HG02870 (cell line): ENCODE results near the gene TRIP4.

Experiments used
- ATAC-seq: cut with Tn5 transposase; IDR thresholded peaks from one replicate; pipeline ENCODE4 v1.9.1; 2021; ENCODE audit warnings: mild to moderate bottlenecking, moderate library complexity; ENCODE audit not compliant: unreplicated experiment

Gene TRIP4

GRCh38 chr15:64443747-64444621 lies 56.3 kb downstream of the TRIP4 start:
- no peak for ATAC-seq

GRCh38 chr15:64444836-64445235 lies 57.2 kb downstream of the TRIP4 start:
- ATAC-seq: no peak

GRCh38 chr15:64447536-64448315 lies 60.1 kb downstream of the TRIP4 start:
- ATAC-seq: no peak

- ATAC-seq: no peak
These were observed 65.5 kb downstream of the TRIP4 start for GRCh38 chr15:64452988-64453688.

GRCh38 chr15:64453689-64454037 lies 66.0 kb downstream of the TRIP4 start:
- no peak for ATAC-seq

- no peak for ATAC-seq
These were observed 66.6 kb downstream of the TRIP4 start for GRCh38 chr15:64454282-64454681.

DNA sequence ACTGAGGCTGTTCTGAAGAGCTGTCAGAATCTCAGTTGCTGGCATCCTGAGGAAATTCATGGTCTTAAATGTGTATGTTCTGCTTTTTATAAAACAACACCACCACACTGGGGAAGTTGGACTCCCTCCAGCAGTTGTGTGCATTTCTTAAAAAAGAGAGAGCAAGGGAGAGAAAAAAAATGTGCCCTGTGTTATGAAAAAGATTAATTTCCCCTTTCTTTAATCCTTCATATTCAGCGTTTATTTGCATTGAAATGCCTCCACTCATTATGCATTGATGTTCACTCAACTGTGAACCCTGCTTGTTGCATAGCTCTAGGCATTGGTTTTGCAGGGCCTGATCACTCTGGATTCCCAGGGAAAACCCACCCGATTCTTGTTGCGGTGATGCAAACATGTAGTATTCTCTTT lies 68.3 kb downstream of the TRIP4 start:
- ATAC-seq: no peak

DNA sequence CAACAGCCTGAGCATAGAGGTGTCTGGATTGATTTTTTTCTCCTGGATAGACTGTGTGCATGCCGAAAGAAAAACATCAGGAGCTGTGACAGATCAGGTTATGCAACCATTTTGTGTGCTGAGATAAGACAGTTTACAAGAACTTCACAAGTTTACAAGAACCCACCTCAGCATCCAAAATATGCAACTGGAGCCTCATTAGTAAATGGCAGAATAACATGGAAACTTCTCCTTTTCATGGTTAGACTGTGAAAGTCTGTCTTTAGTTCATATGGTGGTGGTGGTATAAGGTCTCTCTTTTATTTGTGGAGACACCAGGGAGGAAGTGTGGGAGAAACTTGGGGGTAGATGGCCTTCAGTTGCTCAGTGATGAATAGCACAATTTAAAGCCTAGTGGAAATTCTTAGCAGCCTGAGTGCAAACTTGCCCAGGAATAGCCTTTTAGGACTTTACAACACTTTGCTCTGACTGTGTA lies 69.0 kb downstream of the TRIP4 start:
- no peak for ATAC-seq

DNA sequence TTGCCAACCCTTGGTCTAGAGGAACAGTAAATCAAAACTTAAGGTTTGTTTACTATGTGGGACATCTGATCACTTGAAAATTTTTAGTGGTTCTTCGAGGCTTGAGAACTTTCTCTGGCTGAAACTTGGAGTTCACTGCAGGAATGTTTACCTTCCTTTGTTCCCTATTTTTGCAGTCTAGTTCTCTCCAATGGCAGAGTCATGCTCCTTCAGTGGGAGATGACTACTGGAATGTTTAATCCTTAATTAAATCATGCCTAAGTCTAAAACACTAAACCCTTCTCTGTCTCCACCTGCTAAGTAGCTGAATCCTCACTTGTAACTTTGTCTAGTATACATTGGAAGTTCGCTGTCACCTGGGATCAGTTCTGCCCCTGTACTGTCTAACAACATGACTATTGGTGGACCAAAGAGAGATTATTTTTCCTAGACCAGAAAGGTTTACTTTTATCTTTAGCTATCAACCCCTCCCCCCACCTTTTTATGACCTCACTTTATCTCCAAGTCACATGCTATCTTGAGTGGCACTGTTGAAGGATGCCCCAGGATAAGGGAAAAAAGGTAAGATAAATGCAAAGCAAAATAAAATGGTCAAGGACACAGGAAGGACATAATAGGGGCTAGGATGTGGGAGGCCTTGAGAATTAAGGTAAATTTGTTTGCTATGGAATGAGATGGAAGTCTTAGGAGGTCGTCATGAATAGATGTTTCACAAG lies 71.6 kb downstream of the TRIP4 start:
- ATAC-seq: no peak

GRCh38 chr15:64460206-64460723 lies 72.6 kb downstream of the TRIP4 start, which contains the start of gene ZNF609:
Gene ZNF609 (plus strand): TSS chr15:64460578. CDS start chr15:64499420, 38,842 bp downstream.
- ATAC-seq: no peak

DNA sequence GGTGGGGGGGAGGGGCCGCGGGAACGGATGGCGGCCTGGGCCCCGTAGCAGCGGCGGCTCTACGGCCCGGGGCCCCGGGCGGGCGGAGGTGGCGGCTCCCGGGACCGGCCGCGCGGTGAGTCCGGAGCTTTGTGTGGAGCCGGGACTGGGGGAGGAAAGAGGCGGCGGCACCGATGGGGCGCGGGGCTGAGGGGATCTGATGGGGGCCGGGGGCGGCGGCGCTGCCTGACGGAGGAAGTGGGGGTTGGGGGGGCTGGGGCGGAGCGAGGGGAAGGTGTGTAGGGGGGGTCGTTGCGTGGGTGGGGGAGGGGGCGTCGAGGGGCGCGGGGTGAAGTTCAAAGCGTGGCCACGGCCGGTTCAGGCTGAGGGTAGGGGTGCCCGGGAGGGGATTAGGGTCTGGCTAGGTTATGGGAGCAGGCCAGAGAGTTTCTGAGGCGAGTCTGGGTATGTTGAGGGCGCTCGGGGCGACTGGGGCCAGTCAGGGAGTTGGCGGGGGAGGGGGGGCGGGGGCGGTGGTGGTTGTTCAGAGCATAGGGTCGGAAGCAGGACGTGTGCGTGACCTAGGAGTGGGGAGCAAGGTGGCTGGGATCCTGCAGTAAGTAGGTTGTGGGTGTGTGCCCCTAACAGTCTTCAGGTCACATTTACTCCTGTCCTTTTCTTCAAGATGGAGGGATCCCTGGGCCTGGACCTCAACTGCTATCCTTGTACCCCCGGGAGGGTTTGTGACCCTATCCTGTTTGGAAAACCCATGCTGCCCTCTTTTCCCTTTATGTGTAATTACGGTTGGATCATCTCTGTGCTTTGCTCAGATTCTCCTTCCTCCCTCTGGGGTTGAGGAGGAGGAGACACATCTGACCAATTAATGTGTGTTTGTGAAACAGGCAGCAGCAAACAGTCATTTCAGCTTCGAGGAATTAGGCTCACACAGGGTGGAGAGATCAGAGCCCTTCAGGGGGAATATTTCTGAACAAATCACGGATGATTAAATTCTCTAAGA lies 73.4 kb downstream of the TRIP4 start:
- ATAC-seq: peak; percentile 42

DNA sequence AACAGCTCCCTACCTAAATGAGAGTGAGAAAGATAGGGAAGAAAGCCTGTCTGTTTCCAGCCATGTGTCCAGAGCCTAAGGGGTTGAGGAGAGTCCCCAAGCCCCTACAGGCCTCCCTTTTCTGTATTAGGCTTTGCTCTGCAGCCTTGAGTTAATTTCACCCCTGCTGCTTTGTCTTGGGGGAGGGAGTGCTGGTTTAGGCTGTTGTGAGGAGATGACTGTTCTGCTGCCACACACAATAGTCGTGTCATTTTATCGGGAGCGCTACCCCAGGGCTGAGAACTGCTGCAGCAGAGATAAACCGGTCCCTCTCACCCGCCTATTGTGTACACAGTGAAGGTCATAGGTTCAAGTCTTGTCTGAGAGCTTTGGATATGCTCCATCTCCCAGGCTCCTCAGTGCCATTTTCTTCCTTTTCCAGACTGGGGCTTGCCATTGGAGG lies 74.1 kb downstream of the TRIP4 start:
- peak; percentile 8 for ATAC-seq

- no peak for ATAC-seq
These were observed 74.9 kb downstream of the TRIP4 start for GRCh38 chr15:64462492-64462891.

DNA sequence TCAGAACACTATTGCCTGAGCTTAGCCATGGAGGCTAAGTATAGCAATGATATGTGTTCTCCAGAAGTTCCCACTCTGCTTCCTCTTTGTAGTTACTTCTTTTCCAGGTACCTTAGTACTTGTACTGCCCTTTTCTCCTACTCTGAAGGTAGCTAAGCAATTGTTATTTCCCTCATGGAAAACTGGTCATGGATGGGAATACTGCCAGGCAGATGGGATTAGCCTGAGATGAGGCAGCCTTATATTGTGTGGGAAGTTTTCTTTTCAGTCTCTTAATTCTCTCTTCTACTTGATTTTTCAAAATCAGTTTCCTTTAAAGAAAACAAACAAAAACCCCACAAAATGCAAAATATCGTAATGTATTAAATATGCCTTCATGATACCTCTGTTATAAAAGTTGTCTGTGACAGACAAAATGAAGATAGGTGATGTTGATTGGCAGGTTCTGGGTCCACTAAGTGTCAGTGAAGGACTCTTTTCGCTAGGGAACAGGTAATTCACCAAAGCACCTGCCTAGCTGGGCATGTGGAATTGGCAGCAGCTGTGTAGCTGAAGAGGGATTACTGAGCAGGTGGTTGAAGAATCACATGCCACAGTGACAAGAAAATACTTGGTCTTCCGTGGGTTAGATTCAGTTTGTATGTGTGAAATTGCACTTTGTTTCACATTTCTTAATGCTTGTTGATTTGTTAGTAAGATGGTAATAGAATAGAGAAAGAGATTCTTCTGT lies 76.8 kb downstream of the TRIP4 start:
- ATAC-seq: no peak

- ATAC-seq: no peak
These were observed 78.9 kb downstream of the TRIP4 start for GRCh38 chr15:64466408-64467141.

DNA sequence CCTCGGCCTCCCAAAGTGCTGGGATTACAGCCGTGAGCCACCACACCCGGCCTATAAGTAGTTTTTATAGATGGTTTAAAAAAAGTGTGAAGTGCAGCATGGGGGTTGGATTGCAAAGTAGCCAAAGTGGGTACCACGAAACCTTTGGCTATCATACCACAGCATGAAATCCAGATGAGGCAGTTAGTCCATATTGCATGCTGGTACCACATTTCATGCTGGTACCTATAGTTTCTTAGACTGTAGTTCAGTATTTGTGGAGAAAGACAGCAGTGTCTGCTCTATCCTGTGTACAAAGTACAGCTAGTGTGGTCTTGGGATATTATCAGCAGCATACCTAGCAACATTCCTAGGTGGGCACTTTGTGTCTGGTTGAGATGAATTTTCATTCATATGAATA lies 84.5 kb downstream of the TRIP4 start:
- no peak for ATAC-seq

- ATAC-seq: no peak
These were observed 87.2 kb downstream of the TRIP4 start for GRCh38 chr15:64474846-64475245.

DNA sequence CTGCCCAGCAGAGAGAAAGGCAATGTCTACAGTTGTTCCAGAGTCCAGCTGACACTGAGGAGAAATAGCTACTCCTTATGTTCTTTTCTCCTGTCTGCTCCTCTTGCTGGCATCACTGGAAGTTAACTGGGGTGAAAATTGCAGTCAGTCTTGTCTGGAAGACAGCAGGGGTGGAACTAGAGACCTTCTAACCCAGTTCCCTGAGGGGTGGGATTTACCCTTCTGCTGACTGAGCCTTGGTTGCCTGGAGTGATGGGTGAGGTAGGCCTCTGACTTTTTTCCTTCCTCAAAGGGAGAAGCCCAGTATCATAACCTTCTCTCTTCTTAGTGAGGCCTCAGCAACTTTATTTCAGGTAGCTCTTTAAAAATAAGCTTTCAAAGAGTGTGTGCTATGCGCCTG lies 88.9 kb downstream of the TRIP4 start:
- no peak for ATAC-seq
